NOMO-1 (cell line): Measurements from ENCODE around the gene DLG2.
"Not testable (repeated sequence)": the region's sequence is repeated elsewhere in the genome, so short reads cannot be mapped to it uniquely, and the experiment has no call there.

ENCODE experiments used
- DNase-seq, 2 experiments: peaks; one replicate each; lab custom pipeline; 2025; ENCODE audit not compliant: unreplicated experiment in 2 of 2; lab: John Stamatoyannopoulos, UW

The DLG2 gene

DNA sequence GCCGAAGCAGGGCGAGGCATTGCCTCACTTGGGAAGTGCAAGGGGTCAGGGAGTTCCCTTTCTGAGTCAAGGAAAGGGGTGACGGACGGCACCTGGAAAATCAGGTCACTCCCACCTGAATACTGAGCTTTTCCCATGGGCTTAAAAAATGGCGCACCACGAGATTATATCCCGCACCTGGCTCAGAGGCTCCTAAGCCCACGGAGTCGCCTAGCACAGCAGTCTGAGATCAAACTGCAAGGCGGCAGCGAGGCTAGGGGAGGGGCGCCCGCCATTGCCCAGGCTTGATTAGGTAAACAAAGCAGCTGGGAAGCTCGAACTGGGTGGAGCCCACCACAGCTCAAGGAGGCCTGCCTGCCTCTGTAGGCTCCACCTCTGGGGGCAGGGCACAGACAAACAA is 2039.3 kb downstream of the DLG2 start:
- not testable (repeated sequence) for DNase-seq

DNA sequence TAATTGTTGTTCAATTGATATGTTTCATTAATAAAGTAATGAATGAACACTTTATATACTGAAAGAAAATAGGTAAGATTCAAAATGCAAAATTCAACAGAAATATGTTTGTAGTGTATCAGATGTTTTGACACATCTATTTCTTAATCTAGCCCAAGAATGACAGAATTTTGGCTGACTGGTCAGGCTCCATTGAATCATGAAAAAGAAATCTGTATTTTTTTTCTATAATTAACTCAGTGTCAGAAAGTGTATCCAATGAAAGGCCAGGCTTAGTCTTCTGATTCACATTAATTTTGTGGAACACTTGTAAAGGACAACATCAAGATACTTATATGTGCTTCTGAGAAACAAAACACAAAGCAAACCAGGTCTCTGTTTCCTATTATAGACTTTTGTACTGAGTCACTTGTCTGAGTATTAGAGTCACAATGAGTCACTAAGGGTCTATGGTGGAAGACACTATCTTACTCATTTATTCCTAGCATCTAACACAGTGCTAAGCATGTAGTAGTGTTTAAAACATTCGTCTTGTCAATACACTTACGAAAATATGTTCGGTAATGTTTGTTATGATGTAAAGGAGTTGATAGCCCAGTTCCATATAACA is 2043.3 kb downstream of the DLG2 start:
- DNase-seq, result no peak

DNA sequence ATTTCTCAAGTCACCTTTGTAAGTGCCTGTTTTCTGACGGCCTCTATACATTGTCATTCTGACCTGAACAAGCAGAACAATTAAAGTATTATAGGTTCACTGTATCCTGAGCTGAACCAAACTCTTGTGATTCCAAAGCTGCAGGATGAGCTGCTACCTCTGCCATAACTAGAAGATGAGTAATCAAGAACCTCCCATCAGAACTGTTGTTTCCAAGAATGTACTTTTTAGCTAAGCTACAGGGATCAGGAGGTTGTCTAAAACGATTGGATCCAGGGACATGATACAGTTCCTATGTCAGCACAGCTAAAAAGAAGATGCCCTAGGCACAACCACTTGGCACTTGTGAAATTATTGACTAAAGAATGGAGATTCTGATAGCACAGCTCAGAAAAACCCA is 2052.6 kb downstream of the DLG2 start:
- no peak for DNase-seq

DNA sequence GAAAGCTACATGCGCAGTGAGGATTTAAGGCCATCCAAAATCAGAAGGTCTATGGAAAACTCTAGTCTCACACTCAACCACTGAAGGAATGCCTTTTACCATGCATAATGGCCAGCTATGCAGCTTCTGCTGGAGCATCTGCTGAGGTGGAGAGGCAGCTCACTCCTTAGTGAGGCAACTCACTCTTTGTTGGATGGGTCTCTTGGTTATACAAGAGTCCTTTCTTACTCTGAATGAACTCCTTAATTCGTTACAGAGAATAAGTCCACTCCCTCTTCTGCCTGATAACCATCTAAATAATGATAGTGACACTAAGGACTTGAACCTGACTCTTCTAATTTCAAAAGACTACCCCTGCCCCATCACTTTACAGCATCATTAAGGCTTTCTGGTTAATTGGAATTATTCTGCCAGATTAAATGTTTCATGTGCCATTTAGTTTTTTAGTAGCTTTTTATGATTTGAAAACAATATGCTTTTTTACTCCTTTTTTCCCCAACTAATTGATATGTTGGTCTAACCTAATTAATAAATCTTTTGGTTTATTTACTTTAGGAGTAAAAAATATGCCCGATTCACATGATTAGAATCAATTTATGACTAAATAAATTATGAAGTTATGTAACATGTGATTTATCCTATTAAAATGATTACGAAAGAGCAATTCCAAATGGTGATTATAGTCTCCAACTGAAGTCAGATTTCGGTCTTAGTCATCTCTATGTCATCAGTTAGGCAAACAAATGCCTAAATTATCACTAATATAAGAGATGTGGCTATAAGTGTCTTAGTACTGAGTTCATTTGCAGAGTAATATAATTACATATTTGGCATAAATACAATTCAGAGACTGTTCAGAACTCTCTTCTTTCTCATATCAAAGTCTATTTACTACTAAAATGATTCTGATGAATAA is 2054.3 kb downstream of the DLG2 start:
- DNase-seq, result no peak

DNA sequence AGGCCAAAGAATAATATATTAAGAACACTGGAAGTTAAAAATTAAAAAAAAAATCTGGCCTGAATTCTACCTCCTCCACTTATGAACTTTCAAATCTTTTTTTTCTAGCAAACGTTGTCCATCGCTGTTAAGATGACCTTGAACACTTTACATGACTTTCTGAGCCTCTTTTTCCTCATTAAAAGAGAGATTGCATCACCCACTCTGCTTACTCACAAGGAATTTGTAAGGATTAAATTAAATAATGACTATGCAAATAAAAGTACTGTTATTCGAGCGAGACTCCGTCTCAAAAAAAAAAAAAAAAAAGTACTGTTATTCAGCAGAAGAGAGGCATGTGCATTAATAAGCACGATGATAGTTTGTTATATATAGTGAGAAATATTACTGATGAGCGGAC is 2055.8 kb downstream of the DLG2 start:
- no peak for DNase-seq

DNA sequence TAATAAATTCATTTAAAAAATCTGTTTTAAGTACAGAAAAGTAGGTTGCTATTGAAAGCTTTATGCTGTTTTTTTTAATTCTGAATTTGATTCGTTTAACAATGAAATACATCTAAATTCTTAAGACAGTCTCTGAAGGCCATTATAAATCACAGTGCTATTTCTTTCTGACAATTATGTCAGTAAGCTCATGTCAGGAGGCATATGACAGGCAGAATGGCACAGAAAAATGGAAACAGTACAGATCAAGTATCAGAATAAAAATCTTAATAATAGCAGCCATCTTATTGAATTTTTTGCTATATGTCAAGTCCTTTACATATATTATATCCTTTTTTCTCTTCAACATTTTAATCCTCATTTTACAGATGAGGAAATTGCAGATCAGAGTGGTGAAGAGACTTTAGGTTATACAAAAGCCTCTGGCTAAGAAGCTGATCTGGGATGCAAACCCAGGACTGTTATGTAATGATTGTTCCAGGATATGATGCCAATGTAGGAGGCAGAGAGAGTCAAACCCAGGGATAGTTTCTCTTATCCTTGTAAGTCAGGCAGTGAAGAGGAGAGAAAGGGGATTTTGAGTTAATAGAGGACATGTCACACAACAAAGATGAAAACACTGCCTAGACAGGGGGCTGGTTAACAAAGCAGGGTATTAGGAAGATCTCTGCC is 2057.9 kb downstream of the DLG2 start:
- DNase-seq, result no peak

DNA sequence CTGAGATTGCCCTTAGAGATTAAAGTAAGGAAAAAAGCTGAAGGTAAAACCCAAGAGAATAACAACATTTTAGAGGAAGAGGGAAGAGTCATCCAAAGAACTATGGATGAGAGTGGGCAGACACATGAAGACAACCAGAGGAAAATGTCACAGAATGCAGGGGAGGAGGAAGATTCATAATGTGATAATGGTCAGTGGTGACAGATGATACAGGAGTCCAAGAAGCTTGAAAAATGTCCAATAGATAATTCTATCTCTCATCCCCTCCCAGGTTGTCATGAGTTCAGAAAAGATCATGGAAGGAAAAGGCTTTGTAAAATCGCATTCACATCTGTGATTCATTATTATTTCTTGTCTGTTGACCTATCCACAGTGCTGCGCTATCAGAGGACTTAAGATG is 2058.6 kb downstream of the DLG2 start:
- no peak for DNase-seq

DNA sequence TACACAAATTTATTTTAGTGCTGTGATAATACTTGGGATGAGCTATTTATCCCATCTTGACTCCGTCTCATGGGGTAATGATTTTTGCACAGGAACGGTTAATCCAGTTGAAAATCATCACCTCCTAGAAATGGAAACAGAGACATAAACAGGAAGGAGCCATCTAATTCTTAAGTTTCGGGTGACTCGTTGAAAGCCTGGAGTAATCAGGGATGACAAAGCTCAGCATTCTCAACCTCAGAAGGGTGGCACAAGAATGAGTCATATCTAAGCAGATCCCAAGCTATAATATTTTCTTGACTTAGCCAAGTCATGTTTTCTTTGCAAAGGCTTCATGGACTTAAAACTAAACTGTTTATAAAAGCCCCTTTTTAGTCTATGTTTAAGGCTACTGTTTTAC is 2060.2 kb downstream of the DLG2 start:
- DNase-seq, result no peak

DNA sequence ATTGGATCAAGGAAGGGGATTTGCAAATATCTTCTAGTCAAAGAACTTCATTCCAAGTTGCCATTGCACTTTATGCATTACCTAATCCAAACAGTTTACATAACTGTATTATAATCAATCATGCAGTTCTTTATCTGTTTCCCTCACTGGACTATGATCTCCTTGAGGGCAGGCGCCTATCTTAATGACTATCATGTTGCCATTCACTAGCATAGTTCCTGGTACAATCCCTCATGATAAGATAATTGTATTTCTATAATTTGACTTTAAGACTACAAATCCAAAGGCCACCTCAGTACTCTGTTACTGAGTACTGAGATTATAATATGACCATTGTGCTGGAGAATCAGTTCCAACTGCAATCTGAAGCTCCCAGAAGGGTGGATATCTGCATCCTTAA is 2062.3 kb downstream of the DLG2 start:
- DNase-seq, result no peak

DNA sequence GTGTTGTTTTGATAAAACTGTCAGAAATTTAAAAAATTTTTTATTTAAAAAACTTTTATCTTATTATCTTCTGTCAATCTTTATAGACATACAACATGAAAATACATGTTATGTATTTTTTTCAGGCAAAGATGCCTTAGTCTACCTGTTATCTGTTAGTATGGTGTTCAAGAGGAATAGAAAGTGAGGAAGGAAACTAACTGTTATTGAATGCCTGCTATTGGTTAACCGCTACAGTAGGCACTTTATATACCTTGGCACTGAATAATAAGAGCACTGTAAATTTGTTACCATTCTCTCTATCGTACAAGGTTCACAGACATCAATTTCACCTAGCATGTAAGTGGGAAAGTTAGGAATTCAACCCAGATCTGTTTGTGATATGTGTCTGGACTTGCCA is 2068.9 kb downstream of the DLG2 start:
- DNase-seq, result no peak

DNA sequence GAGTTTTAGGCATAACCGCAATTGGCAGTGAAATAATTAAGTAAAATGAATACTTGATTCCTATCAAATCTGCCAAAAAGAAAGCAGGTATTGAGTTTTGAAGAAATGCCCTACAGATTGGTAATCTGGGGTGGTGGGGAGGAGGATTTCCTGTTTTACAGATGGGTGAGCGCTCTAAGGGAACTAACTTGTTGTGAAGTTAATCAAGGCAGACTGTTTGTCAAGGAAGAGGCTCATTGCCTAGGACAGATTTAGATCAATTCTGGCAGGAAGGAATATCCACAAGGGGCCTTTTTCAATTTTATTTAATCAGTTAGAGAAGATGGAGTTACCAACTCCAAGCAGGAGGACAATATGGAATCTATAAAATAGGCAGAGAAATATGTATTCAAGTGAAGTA is 2069.5 kb downstream of the DLG2 start:
- DNase-seq, result no peak

DNA sequence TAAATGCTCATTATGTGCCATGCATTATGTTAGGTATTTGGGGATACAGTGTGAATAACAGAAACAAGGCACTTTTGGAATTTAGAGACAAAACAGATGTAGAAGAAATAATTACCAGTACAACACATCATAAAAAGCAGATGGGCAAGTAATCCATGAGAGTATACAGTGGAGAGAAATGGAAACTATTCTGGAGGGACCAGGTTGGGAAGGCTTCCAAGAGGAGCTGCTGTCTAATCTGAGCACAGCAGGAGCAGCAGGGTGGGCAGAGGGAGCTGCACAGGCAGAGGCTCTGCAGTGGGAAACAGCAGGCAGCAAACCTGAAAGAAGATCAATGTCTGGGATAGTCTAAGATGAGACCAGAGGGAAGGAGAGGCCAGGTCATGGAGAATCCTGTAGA is 2072.3 kb downstream of the DLG2 start:
- no peak for DNase-seq

DNA sequence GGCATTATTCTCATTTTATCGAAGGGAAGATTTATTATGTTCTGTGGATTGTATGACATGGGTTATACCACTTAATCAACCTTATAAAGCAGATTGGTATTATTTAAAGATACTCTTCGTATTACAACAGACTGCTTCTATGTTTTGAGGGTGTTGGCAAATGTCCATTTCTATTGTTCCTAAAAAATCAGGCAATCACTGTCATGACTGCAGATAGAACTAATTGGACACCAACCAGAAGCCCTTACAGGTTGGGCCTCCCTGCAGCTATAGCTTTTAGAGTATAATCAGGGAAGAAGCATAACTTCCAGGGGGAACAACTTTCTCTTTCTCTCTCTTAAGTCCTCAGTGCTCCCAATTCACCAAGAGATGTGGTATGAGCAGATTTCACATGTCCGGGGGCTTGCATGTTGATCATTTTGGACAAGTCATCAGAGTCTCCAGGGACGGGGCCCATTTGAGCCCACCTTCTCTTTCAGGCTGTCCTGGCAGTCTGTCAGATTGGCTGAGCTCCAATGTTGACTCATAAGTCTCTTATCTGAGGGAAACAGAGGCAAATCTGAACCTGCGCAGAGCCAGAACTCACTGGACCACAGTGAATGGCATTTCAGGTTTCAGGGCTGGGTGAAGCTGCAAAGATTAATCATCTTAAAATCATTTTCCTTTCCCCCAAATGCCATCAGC is 2077.0 kb downstream of the DLG2 start:
- no peak for DNase-seq

DNA sequence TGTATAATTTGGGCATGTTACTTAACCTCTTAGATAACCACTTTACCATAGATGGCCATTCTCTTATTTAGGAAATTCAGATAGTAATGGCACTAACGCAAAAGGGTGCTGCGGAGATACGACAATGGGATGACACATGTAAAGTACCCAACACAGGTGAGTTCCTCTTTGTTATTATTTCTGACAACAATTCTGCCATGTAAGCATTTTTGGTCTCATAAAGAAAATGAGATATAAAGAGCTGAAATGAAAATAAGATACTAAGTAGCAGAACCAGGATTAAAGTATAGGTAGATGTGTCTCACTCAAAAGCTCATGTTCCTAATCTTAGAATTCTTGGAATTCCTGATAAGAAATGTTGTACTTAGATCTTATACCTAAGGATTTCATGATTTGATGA is 2080.8 kb downstream of the DLG2 start:
- no peak for DNase-seq

DNA sequence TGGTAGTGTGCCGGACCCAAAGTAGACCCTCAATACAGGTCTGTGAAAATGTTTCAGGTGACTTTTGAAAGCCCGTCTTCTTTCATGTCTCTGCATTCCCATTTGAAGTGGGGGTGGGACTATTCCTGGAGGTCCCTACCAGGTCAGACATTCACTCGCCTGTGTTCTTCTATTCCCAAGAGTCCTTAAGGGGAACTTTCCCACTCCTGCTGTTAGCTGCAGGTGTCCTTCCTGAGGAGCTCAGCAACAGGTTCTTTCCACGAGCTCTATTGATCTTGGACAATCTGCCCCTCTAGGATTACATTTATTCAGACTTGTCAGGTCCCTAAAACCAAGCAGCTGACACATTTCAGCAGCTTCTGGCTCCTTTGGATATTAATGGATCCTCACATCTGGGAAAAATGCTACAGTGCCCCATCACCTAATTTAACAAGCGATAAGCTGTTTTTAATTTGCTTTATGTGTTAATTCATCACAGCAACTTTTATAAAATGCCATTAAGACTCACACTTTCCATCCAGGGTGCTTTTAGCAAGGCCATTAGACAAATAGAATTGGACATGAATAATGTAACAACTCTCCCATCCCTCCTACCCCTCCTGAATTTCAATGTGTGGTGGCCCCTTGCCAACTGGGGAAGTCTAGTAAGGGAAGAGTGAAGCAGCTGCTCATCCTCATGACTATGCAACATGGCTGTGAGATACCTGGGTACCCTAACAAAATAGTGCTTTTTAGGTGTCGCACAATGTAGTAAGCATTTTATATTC is 2081.5 kb downstream of the DLG2 start:
- DNase-seq, result no peak

DNA sequence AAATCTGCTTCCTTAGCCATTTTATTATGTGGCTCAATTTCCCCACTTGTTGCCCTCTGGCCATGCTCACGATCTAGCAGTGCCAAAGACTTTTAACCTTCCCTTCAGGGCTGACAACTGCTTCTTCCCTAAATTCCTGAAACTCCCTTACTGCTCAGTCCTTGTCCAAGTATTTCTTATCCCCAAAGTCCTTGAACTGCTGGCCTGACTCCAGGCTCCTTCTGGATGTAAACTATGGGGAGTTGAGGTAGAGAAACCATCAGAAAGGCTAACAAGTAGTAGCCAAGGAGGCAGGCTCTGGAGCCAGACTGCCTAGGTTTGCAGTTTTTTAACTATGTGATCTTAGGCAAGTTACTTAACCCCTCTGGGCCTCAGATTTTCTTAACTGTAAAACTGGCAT is 2082.3 kb downstream of the DLG2 start:
- no peak for DNase-seq

DNA sequence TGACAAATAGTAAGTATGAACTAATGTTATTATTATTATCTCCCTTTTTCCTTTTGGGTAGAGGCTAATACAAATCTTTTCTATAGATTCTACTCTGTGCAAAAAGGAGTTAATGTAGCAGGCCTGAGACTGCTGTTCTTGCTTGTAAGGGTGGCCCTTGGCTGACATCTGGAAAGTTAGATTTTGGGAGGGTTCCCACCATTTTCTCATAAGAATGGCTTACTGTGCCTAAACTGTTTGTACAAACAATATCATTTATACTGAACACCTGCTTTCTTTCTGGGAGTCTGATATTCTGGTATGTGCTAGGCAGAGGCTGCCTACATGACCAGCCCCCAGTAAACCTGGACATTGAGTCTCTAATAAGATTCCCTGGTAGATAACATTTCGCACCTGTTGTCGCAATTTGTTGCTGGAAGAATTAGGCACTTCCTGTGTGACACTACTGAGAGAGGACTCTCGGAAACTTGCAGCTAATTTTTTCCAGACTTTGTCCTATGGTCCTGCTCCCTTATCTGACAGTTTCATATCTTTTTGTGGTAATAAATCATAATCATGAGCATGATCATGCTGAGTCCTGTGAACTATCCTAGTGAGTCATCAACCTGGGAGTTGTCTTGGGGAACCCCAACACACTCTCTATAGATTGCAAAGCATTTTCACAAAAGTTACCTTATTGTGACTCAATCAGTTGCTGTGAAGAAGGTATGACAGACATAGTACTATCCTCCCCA is 2083.3 kb downstream of the DLG2 start:
- no peak for DNase-seq

DNA sequence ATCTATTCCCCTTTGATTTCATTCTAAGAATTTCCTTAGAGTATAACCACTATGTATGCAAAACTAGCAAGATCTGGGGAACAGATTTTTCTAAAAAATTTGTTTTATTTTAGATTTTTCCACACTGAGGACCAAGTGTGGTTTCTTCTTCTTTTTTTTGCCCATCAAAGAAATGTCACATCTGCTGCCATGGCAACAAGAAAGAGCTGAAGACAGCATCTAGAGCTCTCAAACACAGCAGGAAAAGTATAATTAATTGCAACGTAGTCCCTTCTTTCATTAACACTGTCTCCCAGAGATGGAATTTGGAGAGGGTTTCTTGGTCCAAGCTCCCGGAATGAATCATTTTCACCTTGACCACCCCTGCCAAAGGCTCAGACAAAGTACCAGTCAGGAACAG is 2084.3 kb downstream of the DLG2 start:
- DNase-seq, result no peak

DNA sequence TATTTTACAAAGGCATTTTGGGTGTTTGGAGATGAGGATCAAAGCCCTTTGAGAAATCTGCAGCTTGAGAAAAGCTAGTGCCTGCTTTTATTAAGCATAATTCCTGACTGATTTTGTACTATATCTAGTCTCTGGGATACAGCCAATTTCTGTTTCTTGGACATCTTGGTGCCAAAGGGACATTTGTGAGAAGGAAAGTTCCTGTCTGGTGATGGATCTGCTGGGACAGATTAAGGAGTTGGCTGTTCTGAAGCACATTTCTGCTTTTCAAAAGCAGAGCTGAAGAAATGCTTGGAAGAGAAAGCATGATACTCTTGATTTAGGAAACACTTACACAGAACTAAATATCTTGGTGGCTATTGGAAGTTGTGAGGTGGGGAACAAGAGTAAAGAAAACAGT is 2086.4 kb downstream of the DLG2 start:
- DNase-seq, result no peak

DNA sequence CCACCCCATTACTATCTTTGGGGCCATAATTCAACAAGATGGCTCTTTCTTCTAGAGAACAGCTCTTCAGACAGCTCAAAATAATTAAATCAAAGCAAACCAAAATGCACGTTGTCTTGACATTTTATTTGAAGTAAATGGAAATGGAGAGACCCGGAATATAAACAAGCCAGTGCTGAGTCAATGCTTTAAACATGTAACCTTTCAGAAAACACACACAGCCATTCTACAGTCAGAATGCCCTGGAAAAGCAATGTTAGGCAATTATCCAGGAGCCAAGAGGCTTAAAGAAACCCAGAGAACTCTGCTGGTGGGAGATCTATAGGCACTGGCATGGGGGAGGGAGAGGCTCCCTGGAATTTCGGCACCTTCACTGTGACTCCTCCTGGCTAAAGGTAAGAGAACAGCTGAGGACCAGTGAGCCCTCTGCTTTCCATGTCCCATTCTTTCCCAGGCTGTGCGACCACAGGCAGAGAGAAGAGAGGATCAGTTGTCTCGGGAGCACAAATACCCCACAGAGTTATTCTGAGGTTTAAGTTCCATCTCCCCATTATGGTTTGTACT is 2086.9 kb downstream of the DLG2 start:
- no peak for DNase-seq
